ENCODE data around the gene NSUN3. TPM values are rescaled to one million over a fixed set of nuclear protein-coding genes. Genes with fewer than 3 reads are reported as not detected.

The NSUN3 gene
- polyA plus RNA-seq, 1 of the 3 experiments (the other 2 are of a cell fraction) = 2.9 TPM

DNA sequence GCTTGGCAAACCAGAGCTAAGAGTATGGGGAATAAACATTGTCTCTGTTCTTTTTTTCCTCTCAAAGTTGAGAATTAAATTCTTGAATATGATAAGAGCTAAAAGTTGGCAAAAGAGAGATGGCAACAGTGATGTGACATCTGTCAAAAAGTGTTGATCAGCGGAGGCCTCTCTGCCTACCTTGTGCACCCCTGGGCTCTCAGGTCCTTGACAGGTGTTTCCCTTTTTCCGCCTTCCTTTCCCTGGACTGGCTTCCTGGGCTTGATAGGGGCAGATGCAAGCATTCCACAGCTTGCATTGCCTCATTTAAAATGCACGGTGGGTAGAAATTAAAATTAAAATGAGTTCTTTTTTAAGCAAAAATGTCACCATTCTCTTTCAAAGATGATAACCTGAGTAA, 84.2 kb downstream of the NSUN3 start:
- H3K9me2 ChIP-seq = no peaks in the 10 kb centered on the region
- H3K4me3 ChIP-seq (ENCODE audit: low read depth in 2 of 2, low read length in 1 of 2) = no peak overlapping the region
- no peak for DNase-seq
- TF ChIP-seq RFX5 (IDR thresholded peaks at IDR 0.05; ENCODE audit: low read length) = no peak
- TF ChIP-seq, protein P1, sequence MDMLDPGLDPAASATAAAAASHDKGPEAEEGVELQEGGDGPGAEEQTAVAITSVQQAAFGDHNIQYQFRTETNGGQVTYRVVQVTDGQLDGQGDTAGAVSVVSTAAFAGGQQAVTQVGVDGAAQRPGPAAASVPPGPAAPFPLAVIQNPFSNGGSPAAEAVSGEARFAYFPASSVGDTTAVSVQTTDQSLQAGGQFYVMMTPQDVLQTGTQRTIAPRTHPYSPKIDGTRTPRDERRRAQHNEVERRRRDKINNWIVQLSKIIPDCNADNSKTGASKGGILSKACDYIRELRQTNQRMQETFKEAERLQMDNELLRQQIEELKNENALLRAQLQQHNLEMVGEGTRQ (IDR thresholded peaks at IDR 0.05; ENCODE audit: borderline replicate concordance, low read depth, low read length) = no peak
- no peak for TF ChIP-seq EP300 (IDR thresholded peaks at IDR 0.05; ENCODE audit: borderline replicate concordance in 1 of 2, low read depth in 1 of 2, low read length in 1 of 2)
- no peak for TF ChIP-seq YY1 (IDR thresholded peaks at IDR 0.05; ENCODE audit: low read depth)
- no peak for TF ChIP-seq TCF12 (IDR thresholded peaks at IDR 0.05)
- TF ChIP-seq SMC3 (IDR thresholded peaks at IDR 0.05; ENCODE audit: low read depth, low read length) = no peak
- no peak for TF ChIP-seq MEF2A (IDR thresholded peaks at IDR 0.05; ENCODE audit: borderline replicate concordance, low read depth)
- no peak for TF ChIP-seq NFIC (IDR thresholded peaks at IDR 0.05; ENCODE audit: borderline replicate concordance)
- no peak for TF ChIP-seq TAF1 (IDR thresholded peaks at IDR 0.05; ENCODE audit: borderline replicate concordance, low read depth, low read length)
- TF ChIP-seq JUND (IDR thresholded peaks at IDR 0.05) = no peak
- TF ChIP-seq, protein P2, sequence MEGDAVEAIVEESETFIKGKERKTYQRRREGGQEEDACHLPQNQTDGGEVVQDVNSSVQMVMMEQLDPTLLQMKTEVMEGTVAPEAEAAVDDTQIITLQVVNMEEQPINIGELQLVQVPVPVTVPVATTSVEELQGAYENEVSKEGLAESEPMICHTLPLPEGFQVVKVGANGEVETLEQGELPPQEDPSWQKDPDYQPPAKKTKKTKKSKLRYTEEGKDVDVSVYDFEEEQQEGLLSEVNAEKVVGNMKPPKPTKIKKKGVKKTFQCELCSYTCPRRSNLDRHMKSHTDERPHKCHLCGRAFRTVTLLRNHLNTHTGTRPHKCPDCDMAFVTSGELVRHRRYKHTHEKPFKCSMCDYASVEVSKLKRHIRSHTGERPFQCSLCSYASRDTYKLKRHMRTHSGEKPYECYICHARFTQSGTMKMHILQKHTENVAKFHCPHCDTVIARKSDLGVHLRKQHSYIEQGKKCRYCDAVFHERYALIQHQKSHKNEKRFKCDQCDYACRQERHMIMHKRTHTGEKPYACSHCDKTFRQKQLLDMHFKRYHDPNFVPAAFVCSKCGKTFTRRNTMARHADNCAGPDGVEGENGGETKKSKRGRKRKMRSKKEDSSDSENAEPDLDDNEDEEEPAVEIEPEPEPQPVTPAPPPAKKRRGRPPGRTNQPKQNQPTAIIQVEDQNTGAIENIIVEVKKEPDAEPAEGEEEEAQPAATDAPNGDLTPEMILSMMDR (IDR thresholded peaks at IDR 0.05) = no peak
- no peak for TF ChIP-seq GATA2 (CRISPR knock-in tag; IDR thresholded peaks at IDR 0.05)
- TF ChIP-seq RCOR1 (IDR thresholded peaks at IDR 0.05; ENCODE audit: low read length) = no peak
- no peak for TF ChIP-seq CHD2 (IDR thresholded peaks at IDR 0.05; ENCODE audit: low read length, partially characterized antibody)
- no peak for TF ChIP-seq FOSL2 (IDR thresholded peaks at IDR 0.05; ENCODE audit: borderline replicate concordance, low read depth)
- TF ChIP-seq RXRA (IDR thresholded peaks at IDR 0.05; ENCODE audit: borderline replicate concordance, low read depth) = no peak
- TF ChIP-seq, protein P3, sequence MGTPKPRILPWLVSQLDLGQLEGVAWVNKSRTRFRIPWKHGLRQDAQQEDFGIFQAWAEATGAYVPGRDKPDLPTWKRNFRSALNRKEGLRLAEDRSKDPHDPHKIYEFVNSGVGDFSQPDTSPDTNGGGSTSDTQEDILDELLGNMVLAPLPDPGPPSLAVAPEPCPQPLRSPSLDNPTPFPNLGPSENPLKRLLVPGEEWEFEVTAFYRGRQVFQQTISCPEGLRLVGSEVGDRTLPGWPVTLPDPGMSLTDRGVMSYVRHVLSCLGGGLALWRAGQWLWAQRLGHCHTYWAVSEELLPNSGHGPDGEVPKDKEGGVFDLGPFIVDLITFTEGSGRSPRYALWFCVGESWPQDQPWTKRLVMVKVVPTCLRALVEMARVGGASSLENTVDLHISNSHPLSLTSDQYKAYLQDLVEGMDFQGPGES (IDR thresholded peaks at IDR 0.05; ENCODE audit: low read depth, low read length) = no peak
- TF ChIP-seq, protein P4, sequence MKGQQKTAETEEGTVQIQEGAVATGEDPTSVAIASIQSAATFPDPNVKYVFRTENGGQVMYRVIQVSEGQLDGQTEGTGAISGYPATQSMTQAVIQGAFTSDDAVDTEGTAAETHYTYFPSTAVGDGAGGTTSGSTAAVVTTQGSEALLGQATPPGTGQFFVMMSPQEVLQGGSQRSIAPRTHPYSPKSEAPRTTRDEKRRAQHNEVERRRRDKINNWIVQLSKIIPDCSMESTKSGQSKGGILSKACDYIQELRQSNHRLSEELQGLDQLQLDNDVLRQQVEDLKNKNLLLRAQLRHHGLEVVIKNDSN (IDR thresholded peaks at IDR 0.05; ENCODE audit: borderline replicate concordance, low read depth) = no peak
- no peaks in the 10 kb centered on the region for H3K79me2 ChIP-seq (ENCODE audit: insufficient read depth)
- no peaks in the 10 kb centered on the region for H4K20me1 ChIP-seq (ENCODE audit: insufficient read depth)
- peaks cover 5 to 6% of the 10 kb centered on the region in 2 experiments; a peak in 3 of 4 replicates for H3K4me1 ChIP-seq (ENCODE audit: control insufficient read depth in 1 of 2, insufficient read depth in 2 of 2, low read depth in 1 of 2, low read length in 1 of 2)
- no peaks in the 10 kb centered on the region for H3K36me3 ChIP-seq (replicated peaks in 1 of 2; ENCODE audit: control insufficient read depth in 1 of 2, insufficient read depth in 2 of 2, low read length in 1 of 2)
- H3K9me3 ChIP-seq = no peaks in the 10 kb centered on the region
- H3K9ac ChIP-seq = no peak overlapping the region
- 63% methylated on average over 3 of the region's 3 CpGs for WGBS (ENCODE audit: low lambda C conversion rate)
- H3F3A ChIP-seq (replicated peaks; ENCODE audit: insufficient read depth) = no peaks in the 10 kb centered on the region
- H3K4me2 ChIP-seq = no peak overlapping the region
- H2AFZ ChIP-seq (ENCODE audit: low read depth) = no peak overlapping the region
- no peaks in the 10 kb centered on the region for H3K27me3 ChIP-seq (ENCODE audit: insufficient read depth)
- H3K27ac ChIP-seq (ENCODE audit: low read depth in 2 of 2, low read length in 1 of 2) = no peak overlapping the region
- POLR2A ChIA-PET = no interaction called here
- CTCF ChIA-PET = no interaction called here
